Activated T-cell treated with anti-CD3 and anti-CD28 coated beads, Interleukin-2, amount 50 U/mL, for 4 hours (primary cell): ENCODE results near the gene MAPK8IP3. TPM values are rescaled to one million over a fixed set of nuclear protein-coding genes. Genes with fewer than 3 reads are reported as not detected.
A peak's percentile ranks its signal among the peaks of the same experiment; 100 is the strongest.

ENCODE experiments used
- ATAC-seq, 2 donors: fragments of 200-7000 bp; cut with Tn5 transposase; one replicate each; pipeline ENCODE4 v1.10.0; 2021
- DNase-seq: peaks from one replicate; pipeline ENCODE4 v3.0.0-alpha.2; 2020
- H3K27me3 Mint-ChIP-seq: one replicate; pipeline ENCODE4 v1.8.0; 2021; ENCODE audit warnings: low read depth, mixed read lengths
- H3K36me3 Mint-ChIP-seq: one replicate; pipeline ENCODE4 v1.8.0; 2022; ENCODE audit warnings: mixed read lengths; ENCODE audit not compliant: insufficient read depth
- H3K4me1 Mint-ChIP-seq: one replicate; pipeline ENCODE4 v1.8.0; 2021; ENCODE audit warnings: low read depth, mixed read lengths
- H3K4me3 Mint-ChIP-seq: one replicate; pipeline ENCODE4 v1.8.0; 2021; ENCODE audit warnings: mild to moderate bottlenecking, moderate library complexity, mixed read lengths
- H3K9me3 Mint-ChIP-seq: one replicate; pipeline ENCODE4 v1.8.0; 2021; ENCODE audit warnings: mixed read lengths
- total RNA-seq, 3 donors: library from RNA; stranded (reverse); gene quantifications; one replicate each; pipeline ENCODE4 v1.2.1, GENCODE V29; 2021

MAPK8IP3 gene
- total RNA-seq, 3 donors from 2014 or later: 76.3 to 89.4 (median 78.1) TPM

DNA sequence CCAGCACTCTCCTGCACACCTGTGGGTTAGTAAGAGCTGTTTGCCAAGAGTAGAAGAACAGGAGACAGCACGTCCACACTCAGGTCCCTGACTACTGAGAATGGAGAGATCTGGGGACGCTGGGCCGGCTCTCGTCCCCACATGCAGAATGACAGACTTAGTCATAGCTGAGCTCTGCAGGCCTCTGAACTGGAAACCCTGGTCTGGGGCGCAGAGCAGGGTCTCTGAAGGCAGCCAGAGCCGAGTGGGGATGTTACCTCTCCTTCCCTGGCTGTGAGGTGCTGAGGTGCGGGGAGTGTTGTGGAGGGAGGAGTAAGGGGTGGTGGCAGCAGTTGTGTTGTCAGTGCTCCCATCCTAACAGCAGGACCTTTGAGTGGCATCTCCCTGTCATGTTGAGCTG lies 35.1 kb upstream of the MAPK8IP3 start:
- H3K4me1 Mint-ChIP-seq: peaks cover 2% of the 10 kb centered on the region
- DNase-seq: no peak
- H3K4me3 Mint-ChIP-seq: no peak overlapping the region
- no peak for ATAC-seq
- no peaks in the 10 kb centered on the region for H3K27me3 Mint-ChIP-seq
- H3K36me3 Mint-ChIP-seq: peaks cover 49% of the 10 kb centered on the region
- H3K9me3 Mint-ChIP-seq: no peaks in the 10 kb centered on the region

- no peak for ATAC-seq
- H3K9me3 Mint-ChIP-seq: no peaks in the 10 kb centered on the region
- DNase-seq: no peak
- H3K4me3 Mint-ChIP-seq: no peak overlapping the region
- H3K4me1 Mint-ChIP-seq: peaks cover 4% of the 10 kb centered on the region
- no peaks in the 10 kb centered on the region for H3K27me3 Mint-ChIP-seq
- H3K36me3 Mint-ChIP-seq: peaks cover 42% of the 10 kb centered on the region
Measured at GRCh38 chr16:1673424-1674151, 32.4 kb upstream of the MAPK8IP3 start.

DNA sequence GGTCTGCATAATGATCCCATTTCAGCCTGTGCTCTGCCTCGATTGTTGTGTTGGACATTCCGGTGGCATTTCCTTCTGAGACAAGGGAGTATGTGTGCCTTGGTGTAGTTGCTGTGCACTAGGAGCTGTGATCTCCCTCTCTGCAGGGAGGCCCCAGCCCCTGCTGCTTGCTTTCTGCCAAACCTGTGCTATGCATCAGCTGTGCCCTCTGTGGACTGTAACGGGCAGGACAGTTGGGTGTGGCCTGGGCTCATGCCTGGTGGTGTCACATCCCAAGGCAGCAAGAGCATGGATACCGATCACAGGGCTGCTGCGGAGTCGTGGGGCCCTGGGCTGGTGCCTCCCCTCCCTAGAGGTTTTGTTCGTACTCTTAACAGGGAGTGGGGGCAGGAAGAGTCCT lies 31.7 kb upstream of the MAPK8IP3 start:
- H3K4me3 Mint-ChIP-seq: no peak overlapping the region
- H3K27me3 Mint-ChIP-seq: no peaks in the 10 kb centered on the region
- no peak for DNase-seq
- no peak for ATAC-seq
- no peaks in the 10 kb centered on the region for H3K9me3 Mint-ChIP-seq
- peaks cover 40% of the 10 kb centered on the region for H3K36me3 Mint-ChIP-seq
- peaks cover 9% of the 10 kb centered on the region for H3K4me1 Mint-ChIP-seq

DNA sequence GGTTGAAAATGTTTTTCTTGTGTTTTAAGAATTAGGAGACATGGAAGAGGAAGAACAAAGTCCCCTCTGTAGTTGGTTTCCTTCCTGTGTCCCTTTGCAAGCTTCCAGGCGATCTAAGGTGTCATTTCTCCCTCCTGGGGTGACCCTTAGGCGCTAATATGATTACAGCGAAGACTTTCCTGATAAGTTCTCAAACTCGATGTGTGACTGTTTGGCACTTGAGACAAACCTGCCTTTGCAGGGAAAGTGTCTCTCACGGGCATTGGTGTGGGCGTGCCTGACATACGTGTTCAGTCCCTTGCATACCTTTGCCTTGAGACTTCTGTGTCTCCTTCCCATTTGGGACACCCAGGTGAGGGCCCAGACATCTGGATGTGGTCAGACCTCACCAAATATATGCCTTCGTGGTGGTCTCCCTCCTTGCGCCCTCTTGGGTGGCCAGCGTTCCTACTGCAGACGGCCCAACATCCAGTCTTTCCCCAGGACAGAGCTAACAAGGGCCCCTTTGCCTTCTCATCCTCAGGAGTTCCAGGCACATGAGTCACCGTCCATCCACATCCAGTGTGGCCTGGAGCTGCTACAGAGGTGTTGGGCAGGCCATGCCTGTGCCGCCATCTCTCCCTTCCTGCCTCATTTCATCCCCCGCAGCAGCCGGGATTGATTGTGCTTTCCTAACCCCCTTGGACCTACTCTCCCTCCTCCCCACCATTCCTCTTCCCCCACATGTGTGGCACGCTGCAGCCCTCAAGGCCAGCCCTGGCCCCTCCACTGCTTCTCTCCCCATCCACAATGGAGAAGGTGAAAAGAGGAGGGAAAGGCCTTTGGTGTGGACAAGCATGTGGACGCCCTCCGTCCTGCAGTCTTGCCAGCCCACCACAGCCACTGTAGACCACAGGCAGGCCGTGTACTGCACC lies 31.0 kb upstream of the MAPK8IP3 start:
- ATAC-seq (no peak), DNase-seq (no peak)
- peaks cover 11% of the 10 kb centered on the region for H3K4me1 Mint-ChIP-seq
- no peaks in the 10 kb centered on the region for H3K9me3 Mint-ChIP-seq
- H3K27me3 Mint-ChIP-seq: no peaks in the 10 kb centered on the region
- peaks cover 37% of the 10 kb centered on the region for H3K36me3 Mint-ChIP-seq
- no peak overlapping the region for H3K4me3 Mint-ChIP-seq

- peak overlapping the region; percentile 64 for H3K4me3 Mint-ChIP-seq
- no peak for ATAC-seq
- no peaks in the 10 kb centered on the region for H3K27me3 Mint-ChIP-seq
- peaks cover 25% of the 10 kb centered on the region for H3K4me1 Mint-ChIP-seq
- peaks cover 27% of the 10 kb centered on the region for H3K36me3 Mint-ChIP-seq
- no peak for DNase-seq
- H3K9me3 Mint-ChIP-seq: no peaks in the 10 kb centered on the region
Measured at GRCh38 chr16:1676661-1677060, 29.3 kb upstream of the MAPK8IP3 start.

GRCh38 chr16:1677339-1677738 lies 28.7 kb upstream of the MAPK8IP3 start:
- no peak for DNase-seq
- Mint-ChIP-seq H3K36me3 (peaks cover 25% of the 10 kb centered on the region), H3K4me3 (peak overlapping the region; percentile 64), H3K27me3 (no peaks in the 10 kb centered on the region), H3K9me3 (no peaks in the 10 kb centered on the region), H3K4me1 (peaks cover 26% of the 10 kb centered on the region)
- no peak for ATAC-seq

GRCh38 chr16:1677942-1678499 lies 28.0 kb upstream of the MAPK8IP3 start, which contains the start of gene JPT2:
Gene JPT2 (plus strand): TSS chr16:1678279. CDS start chr16:1678313, 34 bp downstream.
- ATAC-seq (peak; percentile 98), DNase-seq (peak; percentile 93)
- Mint-ChIP-seq H3K4me3 (peak within 1 kb of the TSS; percentile 92), H3K27me3 (no peaks in the 10 kb centered on the region), H3K4me1 (peaks cover 26% of the 10 kb centered on the region), H3K36me3 (peaks cover 20% of the 10 kb centered on the region), H3K9me3 (no peaks in the 10 kb centered on the region)

DNA sequence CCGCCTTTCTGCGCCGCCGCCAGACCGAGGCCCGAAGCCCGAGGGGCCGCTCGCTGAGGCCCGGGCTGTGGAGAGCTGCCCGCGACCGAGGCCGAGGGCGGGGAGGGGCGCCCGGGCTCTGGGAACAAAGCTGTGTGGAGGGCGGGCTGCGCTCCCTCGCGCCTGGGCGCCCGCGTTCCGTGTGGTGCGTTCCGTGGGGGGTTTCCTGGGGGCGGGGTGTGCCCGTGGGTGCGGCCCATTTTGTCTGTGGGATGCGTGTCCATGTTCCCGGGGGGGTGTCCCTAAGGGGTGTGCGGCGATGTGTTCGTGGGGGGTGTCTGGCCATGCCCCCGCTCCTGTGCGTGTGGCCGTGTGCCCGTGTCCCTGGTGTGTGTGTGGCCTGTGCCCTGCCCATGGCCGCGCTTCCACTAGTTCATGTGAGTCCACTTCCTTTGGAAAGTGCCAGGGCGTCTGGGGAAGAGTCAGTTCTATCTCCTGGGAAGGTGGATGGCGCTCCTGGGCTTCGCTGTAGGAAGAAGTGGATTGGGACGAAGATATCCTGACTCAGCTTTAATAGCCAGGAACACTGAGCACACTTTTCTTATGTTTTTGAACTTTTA lies 27.4 kb upstream of the MAPK8IP3 start:
- H3K27me3 Mint-ChIP-seq: no peaks in the 10 kb centered on the region
- peak; percentile 52 for DNase-seq
- H3K4me1 Mint-ChIP-seq: peaks cover 26% of the 10 kb centered on the region
- peak; percentile 26 to 38 for ATAC-seq
- H3K9me3 Mint-ChIP-seq: no peaks in the 10 kb centered on the region
- H3K36me3 Mint-ChIP-seq: peaks cover 15% of the 10 kb centered on the region
- H3K4me3 Mint-ChIP-seq: peak overlapping the region; percentile 92

DNA sequence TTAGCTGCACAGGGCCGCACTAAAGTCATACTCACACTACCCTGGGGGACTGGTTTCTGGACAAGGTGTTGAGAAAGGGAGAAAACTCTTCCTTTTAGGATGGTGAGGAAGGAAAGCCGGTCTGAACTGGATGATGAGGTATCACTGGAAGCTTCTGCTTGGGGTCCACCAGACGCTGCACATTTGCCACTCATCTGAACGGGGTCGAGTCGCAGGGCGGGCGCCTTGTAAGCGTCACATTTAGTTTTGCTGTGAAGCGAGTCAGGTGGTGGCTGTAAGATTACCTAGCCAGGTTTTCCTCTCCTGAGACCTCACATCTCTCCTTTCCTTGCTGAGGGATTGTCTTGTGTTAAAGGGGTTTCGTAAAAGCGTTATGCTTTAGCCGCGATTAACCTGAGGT lies 25.6 kb upstream of the MAPK8IP3 start:
- H3K4me1 Mint-ChIP-seq: peaks cover 28% of the 10 kb centered on the region
- H3K36me3 Mint-ChIP-seq: peaks cover 9% of the 10 kb centered on the region
- no peaks in the 10 kb centered on the region for H3K27me3 Mint-ChIP-seq
- ATAC-seq (no peak), DNase-seq (no peak)
- no peaks in the 10 kb centered on the region for H3K9me3 Mint-ChIP-seq
- H3K4me3 Mint-ChIP-seq: peak overlapping the region; percentile 29

DNA sequence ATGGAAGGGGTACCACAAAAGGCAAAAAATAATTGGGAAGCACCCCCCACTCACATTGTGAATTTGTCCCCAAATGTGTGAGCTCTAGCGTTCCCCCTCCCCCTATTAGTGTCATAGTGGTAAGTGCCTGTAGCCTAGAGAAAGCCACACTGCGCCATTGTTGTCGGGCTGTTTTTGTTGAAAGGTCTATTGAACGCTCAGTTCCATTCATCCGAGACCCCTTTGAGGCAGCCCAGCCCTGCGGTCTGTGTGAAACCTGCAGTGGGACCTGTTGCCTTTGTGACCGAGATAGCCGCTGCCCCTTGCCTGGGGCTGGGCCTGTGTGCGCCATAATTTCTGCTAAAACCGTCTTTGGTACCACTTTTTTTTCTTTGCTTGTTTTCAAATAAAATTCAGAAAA lies 25.0 kb upstream of the MAPK8IP3 start:
- H3K4me3 Mint-ChIP-seq: no peak overlapping the region
- no peak for ATAC-seq
- H3K36me3 Mint-ChIP-seq: peaks cover 6% of the 10 kb centered on the region
- no peak for DNase-seq
- H3K9me3 Mint-ChIP-seq: no peaks in the 10 kb centered on the region
- peaks cover 28% of the 10 kb centered on the region for H3K4me1 Mint-ChIP-seq
- no peaks in the 10 kb centered on the region for H3K27me3 Mint-ChIP-seq

DNA sequence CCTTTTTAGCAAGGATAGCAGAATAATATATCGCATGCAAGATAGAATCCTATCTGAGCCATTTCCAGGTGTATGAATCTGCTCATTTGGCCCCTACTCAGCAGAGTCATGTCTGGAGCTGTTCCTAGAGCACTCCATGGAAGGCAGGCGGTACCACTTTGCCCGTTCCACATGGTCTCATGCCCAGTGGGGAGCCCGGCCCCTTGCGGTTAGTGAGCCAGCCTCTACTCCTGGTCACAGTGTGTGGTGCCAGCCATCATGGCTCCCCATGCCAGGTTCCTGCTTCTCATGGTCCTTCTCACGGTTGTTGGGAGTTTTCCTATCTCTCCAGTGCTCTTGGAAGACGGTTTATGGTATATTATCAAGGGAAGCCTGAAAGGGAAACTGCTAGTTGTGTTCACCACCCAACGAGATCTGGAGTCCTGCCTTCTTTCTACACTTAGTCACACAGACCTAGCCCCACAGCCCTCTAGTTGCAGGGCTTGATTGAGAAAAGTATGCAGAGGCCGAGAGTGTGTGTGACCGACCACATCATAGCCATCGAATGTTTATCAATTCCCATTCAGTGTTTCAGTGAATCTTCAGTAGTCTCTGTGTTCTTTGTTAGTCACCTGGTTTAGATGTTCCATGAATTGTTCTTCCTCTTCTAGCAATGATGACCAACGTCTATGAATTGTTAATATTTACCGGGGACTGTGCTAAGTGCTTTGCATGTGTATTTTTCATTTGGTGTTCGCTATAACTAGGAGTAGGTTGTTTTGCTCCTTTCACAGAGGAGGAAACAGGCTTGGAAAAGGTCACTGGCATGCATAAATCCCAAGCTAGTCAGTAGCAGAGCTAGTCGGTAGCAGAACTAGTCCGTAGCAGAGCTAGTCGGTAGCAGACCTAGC lies 18.3 kb upstream of the MAPK8IP3 start:
- no peak for DNase-seq
- H3K4me1 Mint-ChIP-seq: peaks cover 3% of the 10 kb centered on the region
- no peaks in the 10 kb centered on the region for H3K27me3 Mint-ChIP-seq
- ATAC-seq: no peak
- peaks cover 18% of the 10 kb centered on the region for H3K36me3 Mint-ChIP-seq
- H3K4me3 Mint-ChIP-seq: no peak overlapping the region
- no peaks in the 10 kb centered on the region for H3K9me3 Mint-ChIP-seq

- H3K9me3 Mint-ChIP-seq: no peaks in the 10 kb centered on the region
- DNase-seq (no peak), ATAC-seq (no peak)
- no peaks in the 10 kb centered on the region for H3K4me1 Mint-ChIP-seq
- H3K36me3 Mint-ChIP-seq: peaks cover 29% of the 10 kb centered on the region
- H3K4me3 Mint-ChIP-seq: no peak overlapping the region
- no peaks in the 10 kb centered on the region for H3K27me3 Mint-ChIP-seq
Measured at GRCh38 chr16:1688807-1689560, 17.0 kb upstream of the MAPK8IP3 start.

- ATAC-seq: no peak
Measured at GRCh38 chr16:1689853-1690252, 16.1 kb upstream of the MAPK8IP3 start.

More at GRCh38 chr16:1689853-1690252, 16.1 kb upstream of the MAPK8IP3 start:
- Mint-ChIP-seq H3K36me3 (peaks cover 33% of the 10 kb centered on the region), H3K27me3 (no peaks in the 10 kb centered on the region), H3K4me1 (no peaks in the 10 kb centered on the region), H3K4me3 (no peak overlapping the region), H3K9me3 (no peaks in the 10 kb centered on the region)
- no peak for DNase-seq
